Measurements from ENCODE around the gene PEAK1. TPM values are rescaled to one million over a fixed set of nuclear protein-coding genes. Genes with fewer than 3 reads are reported as not detected.

PEAK1 gene
- total and polyA plus RNA-seq, 10 of the 15 experiments (the other 5 are each of a cell fraction or from before 2014, with no cell fraction given), result 0.62 to 24.2 (median 11.2) TPM

DNA sequence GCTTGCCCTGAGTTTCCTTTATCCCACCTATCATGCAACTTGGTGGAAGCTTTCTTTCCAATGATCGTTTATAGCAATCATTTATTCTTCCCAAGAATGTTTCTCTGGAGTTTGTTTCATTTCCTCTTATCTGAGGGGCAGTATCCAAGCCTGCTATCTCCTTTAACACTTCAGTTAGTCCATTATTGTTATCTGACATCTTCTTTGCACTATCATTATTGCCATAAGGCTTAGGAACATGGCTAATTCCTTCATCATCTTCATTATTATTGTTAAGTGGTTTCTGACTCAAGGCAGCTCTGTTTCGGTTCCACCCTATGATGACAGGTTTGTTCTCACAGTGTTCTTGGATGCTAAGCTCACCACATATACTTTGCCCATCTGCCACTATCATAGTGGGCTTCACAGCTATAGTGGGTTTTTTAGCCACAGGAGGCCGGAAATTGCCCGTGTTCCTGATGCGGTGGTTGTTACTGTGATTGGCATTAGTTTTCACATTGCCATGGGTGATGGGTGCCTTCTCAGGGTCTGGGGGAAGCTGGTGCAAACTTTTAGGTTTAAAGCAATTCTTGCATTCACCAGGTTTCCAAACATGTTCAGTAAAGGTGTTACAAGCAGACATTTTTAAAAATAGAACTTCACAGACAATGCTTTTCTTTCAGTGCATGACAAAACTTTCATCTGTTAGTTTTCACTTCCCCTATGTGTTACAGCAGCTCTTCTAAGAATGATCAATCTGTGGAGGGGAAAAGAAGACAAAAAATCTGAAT, 238.4 kb downstream of the PEAK1 start (continued):
- TF ChIP-seq, protein P1, sequence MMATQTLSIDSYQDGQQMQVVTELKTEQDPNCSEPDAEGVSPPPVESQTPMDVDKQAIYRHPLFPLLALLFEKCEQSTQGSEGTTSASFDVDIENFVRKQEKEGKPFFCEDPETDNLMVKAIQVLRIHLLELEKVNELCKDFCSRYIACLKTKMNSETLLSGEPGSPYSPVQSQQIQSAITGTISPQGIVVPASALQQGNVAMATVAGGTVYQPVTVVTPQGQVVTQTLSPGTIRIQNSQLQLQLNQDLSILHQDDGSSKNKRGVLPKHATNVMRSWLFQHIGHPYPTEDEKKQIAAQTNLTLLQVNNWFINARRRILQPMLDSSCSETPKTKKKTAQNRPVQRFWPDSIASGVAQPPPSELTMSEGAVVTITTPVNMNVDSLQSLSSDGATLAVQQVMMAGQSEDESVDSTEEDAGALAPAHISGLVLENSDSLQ (IDR thresholded peaks at IDR 0.05), result peak; percentile 80
- TF ChIP-seq NFYB (IDR thresholded peaks at IDR 0.05; ENCODE audit: insufficient read depth, low read depth, low read length) (no peak), IKZF1 (conservative IDR thresholded peaks at IDR 0.05) (peak; percentile 89), STAT1 (conservative IDR thresholded peaks at IDR 0.05) (0 out of 2 replicates have a peak, but pooled peaks have one; percentile 77), YY1 (IDR thresholded peaks at IDR 0.05; ENCODE audit: low read depth, low read length) (0 out of 2 replicates have a peak, but pooled peaks have one; percentile 15), EZH2 (IDR thresholded peaks at IDR 0.05; ENCODE audit: borderline replicate concordance, control insufficient read depth, low read depth, low read length) (no peak), STAT3 (IDR thresholded peaks at IDR 0.05; ENCODE audit: low read depth, low read length) (peak; percentile 24; the same call in 1 of the 2 replicates), BCL11A (IDR thresholded peaks at IDR 0.05; ENCODE audit: low read depth, low read length) (peak; percentile 67; the same call in 1 of the 2 replicates), MTA3 (IDR thresholded peaks at IDR 0.05; ENCODE audit: borderline replicate concordance, low read length) (peak; percentile 89), ZNF207 (IDR thresholded peaks at IDR 0.05; ENCODE audit: borderline replicate concordance) (peak; percentile 44; the same call in 1 of the 2 replicates), EGR1 (IDR thresholded peaks at IDR 0.05; ENCODE audit: borderline replicate concordance in 1 of 2, low read depth in 2 of 2, low read length in 2 of 2) (no peak), IKZF2 (IDR thresholded peaks at IDR 0.05) (peak; percentile 91 to 94), PAX5 (IDR thresholded peaks at IDR 0.05; ENCODE audit: borderline replicate concordance, low read depth, low read length) (peak; percentile 66; the same call in 1 of the 2 replicates), RB1 (IDR thresholded peaks at IDR 0.05; ENCODE audit: borderline replicate concordance) (peak; percentile 53; the same call in 1 of the 2 replicates), JUNB (IDR thresholded peaks at IDR 0.05) (peak; percentile 5; the same call in 1 of the 2 replicates), KLF5 (IDR thresholded peaks at IDR 0.05; ENCODE audit: partially characterized antibody) (peak; percentile 42), DPF2 (IDR thresholded peaks at IDR 0.05) (peak; percentile 98), CBFB (IDR thresholded peaks at IDR 0.05; ENCODE audit: low read depth) (no peak), BHLHE40 (IDR thresholded peaks at IDR 0.05; ENCODE audit: borderline replicate concordance in 1 of 2, low read depth in 2 of 2, low read length in 1 of 2) (peak; percentile 61 to 63), NBN (IDR thresholded peaks at IDR 0.05) (peak; percentile 95), NR2F1 (conservative IDR thresholded peaks at IDR 0.05) (0 out of 2 replicates have a peak, but pooled peaks have one; percentile 23), BMI1 (IDR thresholded peaks at IDR 0.05; ENCODE audit: borderline replicate concordance) (peak; percentile 75)
- TF ChIP-seq, protein P2, sequence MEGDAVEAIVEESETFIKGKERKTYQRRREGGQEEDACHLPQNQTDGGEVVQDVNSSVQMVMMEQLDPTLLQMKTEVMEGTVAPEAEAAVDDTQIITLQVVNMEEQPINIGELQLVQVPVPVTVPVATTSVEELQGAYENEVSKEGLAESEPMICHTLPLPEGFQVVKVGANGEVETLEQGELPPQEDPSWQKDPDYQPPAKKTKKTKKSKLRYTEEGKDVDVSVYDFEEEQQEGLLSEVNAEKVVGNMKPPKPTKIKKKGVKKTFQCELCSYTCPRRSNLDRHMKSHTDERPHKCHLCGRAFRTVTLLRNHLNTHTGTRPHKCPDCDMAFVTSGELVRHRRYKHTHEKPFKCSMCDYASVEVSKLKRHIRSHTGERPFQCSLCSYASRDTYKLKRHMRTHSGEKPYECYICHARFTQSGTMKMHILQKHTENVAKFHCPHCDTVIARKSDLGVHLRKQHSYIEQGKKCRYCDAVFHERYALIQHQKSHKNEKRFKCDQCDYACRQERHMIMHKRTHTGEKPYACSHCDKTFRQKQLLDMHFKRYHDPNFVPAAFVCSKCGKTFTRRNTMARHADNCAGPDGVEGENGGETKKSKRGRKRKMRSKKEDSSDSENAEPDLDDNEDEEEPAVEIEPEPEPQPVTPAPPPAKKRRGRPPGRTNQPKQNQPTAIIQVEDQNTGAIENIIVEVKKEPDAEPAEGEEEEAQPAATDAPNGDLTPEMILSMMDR (IDR thresholded peaks at IDR 0.05 in 2 of 3, conservative IDR thresholded peaks at IDR 0.05 in 1 of 3; ENCODE audit: control insufficient read depth in 2 of 3, extremely low read depth in 1 of 3, insufficient read depth in 1 of 3, low read depth in 3 of 3, low read length in 3 of 3), result no peak
- TF ChIP-seq, protein P3, sequence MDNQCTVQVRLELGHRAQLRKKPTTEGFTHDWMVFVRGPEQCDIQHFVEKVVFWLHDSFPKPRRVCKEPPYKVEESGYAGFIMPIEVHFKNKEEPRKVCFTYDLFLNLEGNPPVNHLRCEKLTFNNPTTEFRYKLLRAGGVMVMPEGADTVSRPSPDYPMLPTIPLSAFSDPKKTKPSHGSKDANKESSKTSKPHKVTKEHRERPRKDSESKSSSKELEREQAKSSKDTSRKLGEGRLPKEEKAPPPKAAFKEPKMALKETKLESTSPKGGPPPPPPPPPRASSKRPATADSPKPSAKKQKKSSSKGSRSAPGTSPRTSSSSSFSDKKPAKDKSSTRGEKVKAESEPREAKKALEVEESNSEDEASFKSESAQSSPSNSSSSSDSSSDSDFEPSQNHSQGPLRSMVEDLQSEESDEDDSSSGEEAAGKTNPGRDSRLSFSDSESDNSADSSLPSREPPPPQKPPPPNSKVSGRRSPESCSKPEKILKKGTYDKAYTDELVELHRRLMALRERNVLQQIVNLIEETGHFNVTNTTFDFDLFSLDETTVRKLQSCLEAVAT (IDR thresholded peaks at IDR 0.05), result peak; percentile 69
- TF ChIP-seq, protein P4, sequence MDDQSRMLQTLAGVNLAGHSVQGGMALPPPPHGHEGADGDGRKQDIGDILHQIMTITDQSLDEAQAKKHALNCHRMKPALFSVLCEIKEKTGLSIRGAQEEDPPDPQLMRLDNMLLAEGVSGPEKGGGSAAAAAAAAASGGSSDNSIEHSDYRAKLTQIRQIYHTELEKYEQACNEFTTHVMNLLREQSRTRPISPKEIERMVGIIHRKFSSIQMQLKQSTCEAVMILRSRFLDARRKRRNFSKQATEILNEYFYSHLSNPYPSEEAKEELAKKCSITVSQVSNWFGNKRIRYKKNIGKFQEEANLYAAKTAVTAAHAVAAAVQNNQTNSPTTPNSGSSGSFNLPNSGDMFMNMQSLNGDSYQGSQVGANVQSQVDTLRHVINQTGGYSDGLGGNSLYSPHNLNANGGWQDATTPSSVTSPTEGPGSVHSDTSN (IDR thresholded peaks at IDR 0.05; ENCODE audit: insufficient replicate concordance, low read depth, low read length), result peak; percentile 37

Measured in GM12878 (cell line).